ENCODE data around the gene ALG9.

DNA sequence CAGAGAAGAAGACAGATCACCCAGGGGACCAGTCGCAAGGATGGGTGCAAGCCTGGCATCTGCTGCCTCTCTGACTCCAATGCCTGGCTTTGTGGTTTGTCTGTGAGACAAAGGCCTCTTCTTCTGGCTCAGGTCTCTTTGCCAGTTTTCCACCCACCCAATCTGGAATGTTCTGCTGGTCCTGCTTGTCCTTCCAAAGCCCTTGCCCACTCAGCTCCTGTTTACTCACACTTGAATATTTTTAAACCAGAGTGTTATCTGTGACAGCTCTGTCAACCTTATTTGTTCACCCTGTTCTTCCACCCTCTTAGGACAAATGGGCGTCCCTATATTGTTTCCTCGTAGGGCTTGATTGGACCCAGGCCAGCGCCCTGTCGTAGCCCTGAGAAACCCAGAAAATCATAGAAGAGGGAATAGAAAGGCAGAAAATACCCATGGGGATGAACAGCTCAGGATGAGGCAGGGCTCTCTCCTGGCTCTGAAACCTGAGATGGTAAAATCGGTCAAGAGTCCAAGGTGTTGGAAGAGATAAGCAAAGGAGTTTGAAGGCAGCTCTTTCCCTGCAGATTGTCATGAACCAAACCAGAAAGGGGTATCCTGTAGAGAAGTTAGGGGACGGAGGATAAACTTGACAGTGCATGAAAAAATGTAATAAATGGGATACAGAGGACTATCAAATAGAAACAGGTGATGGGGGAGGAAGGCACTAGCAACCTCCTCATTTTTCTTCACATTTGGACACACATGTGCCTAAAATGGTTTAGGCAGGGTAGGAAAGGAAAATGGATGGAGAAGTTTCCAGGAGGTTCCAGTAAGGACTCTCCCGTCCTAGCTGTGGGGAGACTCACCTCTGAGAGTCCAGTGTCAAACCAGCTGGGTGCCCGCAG, 39.5 kb upstream of the ALG9 start:
- TF ChIP-seq CTCF (conservative IDR thresholded peaks at IDR 0.05; ENCODE audit: low read length): no peak
- TF ChIP-seq EZH2phosphoT487 (IDR thresholded peaks at IDR 0.05; ENCODE audit: borderline replicate concordance): no peak
